D341Med (cell line): ENCODE results near the gene ZNF675.
A peak's percentile ranks its signal among the peaks of the same experiment; 100 is the strongest.
"Not testable (repeated sequence)": the region's sequence is repeated elsewhere in the genome, so short reads cannot be mapped to it uniquely, and the experiment has no call there.

ENCODE experiments used
- DNase-seq: peaks from one replicate; pipeline ENCODE4 v3.0.0; 2012; ENCODE audit warnings: low spot score

The ZNF675 gene

GRCh38 chr19:23686621-23687423 lies at the start of gene ZNF675:
Gene ZNF675, minus strand, starts transcription at chr19:23687212. Its CDS starts 179 bp downstream, at chr19:23687033.
- peak; percentile 84 for DNase-seq

GRCh38 chr19:23730729-23731465 lies 43.9 kb upstream of the ZNF675 start:
- not testable (repeated sequence) for DNase-seq

GRCh38 chr19:23724161-23724560 lies 37.1 kb upstream of the ZNF675 start:
- not testable (repeated sequence) for DNase-seq

- DNase-seq = no peak
These were observed 31.8 kb upstream of the ZNF675 start for GRCh38 chr19:23718802-23719201.

GRCh38 chr19:23716792-23717191 lies 29.8 kb upstream of the ZNF675 start:
- DNase-seq = no peak

GRCh38 chr19:23709347-23709746 lies 22.3 kb upstream of the ZNF675 start:
- DNase-seq = no peak

GRCh38 chr19:23706657-23707056 lies 19.6 kb upstream of the ZNF675 start:
- no peak for DNase-seq

- DNase-seq = peak; percentile 42
These were observed 12.5 kb upstream of the ZNF675 start for GRCh38 chr19:23699521-23699860.

GRCh38 chr19:23698711-23699520 lies 11.9 kb upstream of the ZNF675 start:
- peak; percentile 70 for DNase-seq

GRCh38 chr19:23692937-23693336 lies 5.9 kb upstream of the ZNF675 start:
- DNase-seq = not testable (repeated sequence)

- no peak for DNase-seq
These were observed 13.9 kb downstream of the ZNF675 start for GRCh38 chr19:23673132-23673531.

GRCh38 chr19:23668606-23669005 lies 18.4 kb downstream of the ZNF675 start:
- not testable (repeated sequence) for DNase-seq

- no peak for DNase-seq
These were observed 21.2 kb downstream of the ZNF675 start for GRCh38 chr19:23665651-23666410.

- DNase-seq = not testable (repeated sequence)
These were observed 37.2 kb downstream of the ZNF675 start for GRCh38 chr19:23649817-23650216.
